Hepatocyte (in vitro differentiated cells): Measurements from ENCODE around the gene CHAT.

Experiments
- CTCF ChIP-seq: fragments of 200-600 bp; sonication (generic); IDR thresholded peaks from 2 replicates; pipeline ENCODE4 v1.5.1; 2016; ENCODE audit warnings: antibody characterized with exemption, mild to moderate bottlenecking; ENCODE audit not compliant: poor library complexity
- EZH2 ChIP-seq: fragments of 200-600 bp; sonication (generic); IDR thresholded peaks from 2 replicates; pipeline ENCODE4 v1.6.1; 2016; ENCODE audit warnings: antibody characterized with exemption, mild to moderate bottlenecking, borderline replicate concordance
- EZH2phosphoT487 ChIP-seq: fragments of 200-600 bp; sonication (generic); IDR thresholded peaks from one replicate; pipeline ENCODE4 v1.6.1; 2018; ENCODE audit warnings: antibody characterized with exemption, mild to moderate bottlenecking, low read depth, moderate library complexity; ENCODE audit not compliant: unreplicated experiment, severe bottlenecking

DNA sequence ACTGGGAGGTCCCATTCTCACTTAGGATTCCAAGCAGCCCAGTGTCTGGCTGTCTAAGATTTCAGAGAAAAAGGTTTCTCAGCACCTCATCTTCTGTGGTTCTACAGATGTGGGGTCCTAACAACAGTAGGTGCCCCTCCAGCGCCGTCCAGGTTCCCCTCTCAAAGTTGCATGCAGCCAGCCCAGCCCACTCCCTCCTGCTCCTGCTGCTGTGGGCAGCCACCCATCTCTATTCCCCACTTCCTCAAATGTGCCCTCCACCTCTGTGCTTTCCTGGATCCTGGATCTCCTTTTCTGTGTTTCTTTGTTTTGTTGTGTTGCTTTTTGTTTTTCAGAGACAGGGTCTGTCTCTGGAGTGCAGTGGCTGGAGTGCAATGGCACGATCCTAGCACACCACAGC is 17.0 kb upstream of the CHAT start:
- TF ChIP-seq CTCF (no peak), EZH2 (no peak), EZH2phosphoT487 (no peak)
